Inflammatory macrophage treated with lipopolysaccharide for 4 hours (primary cell): ENCODE measurements around the gene TBC1D14.
A peak's percentile ranks its signal among the peaks of the same experiment; 100 is the strongest.

ENCODE experiments used
- DNase-seq: peaks from one replicate; pipeline ENCODE4 v3.0.0-alpha.2; 2020

Gene TBC1D14

GRCh38 chr4:6932475-6932874, 22.8 kb downstream of the TBC1D14 start:
- no peak for DNase-seq

GRCh38 chr4:6932918-6933317, 23.3 kb downstream of the TBC1D14 start:
- no peak for DNase-seq

- DNase-seq = no peak
Measured at GRCh38 chr4:6933691-6934430, 24.2 kb downstream of the TBC1D14 start.

GRCh38 chr4:6935965-6936364, 26.3 kb downstream of the TBC1D14 start:
- no peak for DNase-seq

- DNase-seq = no peak
Measured at GRCh38 chr4:6937201-6937600, 27.6 kb downstream of the TBC1D14 start.

GRCh38 chr4:6937754-6938153, 28.1 kb downstream of the TBC1D14 start:
- DNase-seq = no peak

GRCh38 chr4:6938237-6938636, 28.6 kb downstream of the TBC1D14 start:
- peak; percentile 67 for DNase-seq

- DNase-seq = peak; percentile 88
Measured at GRCh38 chr4:6938647-6939271, 29.1 kb downstream of the TBC1D14 start.

- DNase-seq = peak; percentile 69
Measured at GRCh38 chr4:6939761-6940743, 30.4 kb downstream of the TBC1D14 start.

GRCh38 chr4:6940744-6941137, 31.1 kb downstream of the TBC1D14 start:
- no peak for DNase-seq

GRCh38 chr4:6941796-6942195, 32.2 kb downstream of the TBC1D14 start:
- DNase-seq = no peak

GRCh38 chr4:6942238-6942800, 32.7 kb downstream of the TBC1D14 start:
- peak; percentile 94 for DNase-seq

GRCh38 chr4:6943012-6943884, 33.6 kb downstream of the TBC1D14 start:
- DNase-seq = no peak

- DNase-seq = no peak
Measured at GRCh38 chr4:6943885-6944225, 34.2 kb downstream of the TBC1D14 start.

- DNase-seq = peak; percentile 31
Measured at GRCh38 chr4:6944301-6945051, 34.9 kb downstream of the TBC1D14 start.

- DNase-seq = no peak
Measured at GRCh38 chr4:6945052-6945409, 35.4 kb downstream of the TBC1D14 start.

GRCh38 chr4:6946497-6946896, 36.9 kb downstream of the TBC1D14 start:
- DNase-seq = no peak

GRCh38 chr4:6948134-6948460, 38.5 kb downstream of the TBC1D14 start:
- DNase-seq = no peak

GRCh38 chr4:6951880-6952381, 42.3 kb downstream of the TBC1D14 start:
- DNase-seq = no peak

- DNase-seq = no peak
Measured at GRCh38 chr4:6953751-6954380, 44.2 kb downstream of the TBC1D14 start.
